HL-60 (cell line): ENCODE data around the gene NUTM1. TPM values are rescaled to one million over a fixed set of nuclear protein-coding genes. Genes with fewer than 3 reads are reported as not detected.
"Not testable (repeated sequence)": the region's sequence is repeated elsewhere in the genome, so short reads cannot be mapped to it uniquely, and the experiment has no call there.

Experiments used
- DNase-seq, 2 experiments: peaks; one replicate each; pipeline ENCODE4 v3.0.0-alpha.2; 2010 to 2020; ENCODE audit warnings: low read depth in 1 of 2, low spot score in 1 of 2
- H3K27ac ChIP-seq: fragments of 250-450 bp; sonication (Bioruptor Pico); replicated peaks from 2 replicates; pipeline ENCODE4 v1.5.1; 2020; ENCODE audit warnings: mild to moderate bottlenecking, moderate library complexity
- H3K27me3 ChIP-seq: fragments of 250-450 bp; sonication (Bioruptor Pico); 2 replicates; pipeline ENCODE4 v1.5.1; 2021; ENCODE audit warnings: mild to moderate bottlenecking, moderate library complexity; ENCODE audit not compliant: insufficient read depth, poor library complexity, severe bottlenecking
- H3K4me3 ChIP-seq: replicated peaks from 2 replicates; pipeline ENCODE4 v1.5.1; 2011; ENCODE audit warnings: mild to moderate bottlenecking, control low read depth, low read length; ENCODE audit not compliant: insufficient read depth
- microRNA-seq: library from miRNA; unstranded; fragments of <30 nt; microRNA quantifications from one replicate; pipeline ENCODE4, GENCODE V29; 2018

NUTM1 gene

GRCh38 chr15:34403899-34404298 is 60.8 kb downstream of the NUTM1 start:
- not testable (repeated sequence) for DNase-seq

More at GRCh38 chr15:34403899-34404298, 60.8 kb downstream of the NUTM1 start:
- not testable (repeated sequence) for H3K4me3 ChIP-seq, H3K27ac ChIP-seq, H3K27me3 ChIP-seq

Small RNAs within 50 kb of the gene (microRNA-seq; reads per million reads assigned to microRNA genes)
- gene MIR1233-1: not detected
